Fibroblast of skin of left biceps (primary cell): ENCODE data around the gene NKX1-1.
"Not testable (repeated sequence)": the region's sequence is repeated elsewhere in the genome, so short reads cannot be mapped to it uniquely, and the experiment has no call there.

ENCODE experiments used
- DNase-seq, 2 experiments: peaks; one replicate each; pipeline ENCODE4 v3.0.0-alpha.2; 2013; ENCODE audit warnings: low read depth in 2 of 2

Gene NKX1-1

GRCh38 chr4:1404573-1405253 is 1.5 kb downstream of the NKX1-1 start:
- DNase-seq: no peak

- no peak for DNase-seq
These were observed 2.4 kb downstream of the NKX1-1 start for GRCh38 chr4:1403591-1404572.

- no peak for DNase-seq
These were observed 3.1 kb downstream of the NKX1-1 start for GRCh38 chr4:1403177-1403583.

- DNase-seq: no peak
These were observed 3.6 kb downstream of the NKX1-1 start for GRCh38 chr4:1402516-1403091.

DNA sequence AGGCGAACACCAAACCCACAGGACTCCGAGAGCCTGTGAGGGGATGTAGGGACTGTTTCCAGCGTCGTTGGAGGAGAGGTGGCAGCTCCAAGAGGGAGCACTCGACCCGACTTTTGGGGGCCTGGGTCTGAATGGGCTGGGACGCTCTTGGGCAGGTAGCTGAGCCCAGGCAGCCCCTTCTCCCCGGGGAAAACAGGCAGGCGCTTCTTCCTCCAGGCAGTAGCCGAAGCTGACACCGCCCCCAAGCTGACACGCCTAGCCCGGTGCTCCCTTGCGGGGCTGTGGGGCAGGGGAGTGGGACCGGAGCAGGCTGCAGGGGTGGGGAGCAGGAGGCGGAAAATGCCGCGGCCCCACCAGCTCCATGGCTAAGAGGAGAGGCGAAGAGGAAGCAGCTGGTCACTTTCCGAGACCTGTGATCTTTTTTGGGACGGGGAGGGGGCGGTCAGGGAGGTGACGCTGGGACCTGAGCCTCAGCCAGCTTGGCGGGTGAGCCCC is 4.2 kb downstream of the NKX1-1 start:
- no peak for DNase-seq

DNA sequence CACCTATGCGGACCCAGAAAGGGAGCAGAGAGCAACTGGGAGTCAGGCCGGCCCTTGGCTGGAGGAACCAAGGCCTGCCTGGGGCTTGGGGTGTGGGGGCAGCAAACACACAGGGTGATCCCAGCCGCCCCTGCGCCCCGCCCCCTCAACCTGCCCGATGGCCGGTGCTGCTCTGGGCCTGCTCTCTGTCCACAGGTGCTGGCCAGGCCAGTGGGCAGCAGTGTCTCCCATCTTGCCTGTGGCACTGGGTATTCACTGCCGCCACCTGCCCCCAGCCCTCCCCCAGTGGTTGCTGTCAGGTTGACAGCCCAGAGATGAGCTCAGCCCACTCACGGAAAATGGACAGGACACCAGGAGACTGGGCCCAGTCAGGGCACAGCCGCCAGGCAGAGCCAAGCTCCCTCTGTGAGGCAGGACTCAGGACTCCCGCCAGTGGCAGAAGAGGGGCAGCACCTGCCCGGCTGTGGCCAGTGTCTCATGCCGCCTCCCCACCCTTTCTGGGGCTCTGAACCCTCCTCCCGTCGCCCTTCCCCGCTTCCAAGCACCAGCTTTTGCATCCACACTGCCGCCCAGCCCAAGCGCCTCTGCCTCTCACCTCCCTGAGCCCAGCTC is 4.7 kb downstream of the NKX1-1 start:
- no peak for DNase-seq

GRCh38 chr4:1400831-1401408 is 5.3 kb downstream of the NKX1-1 start:
- DNase-seq: no peak

GRCh38 chr4:1400191-1400805 is 5.9 kb downstream of the NKX1-1 start:
- no peak for DNase-seq

DNA sequence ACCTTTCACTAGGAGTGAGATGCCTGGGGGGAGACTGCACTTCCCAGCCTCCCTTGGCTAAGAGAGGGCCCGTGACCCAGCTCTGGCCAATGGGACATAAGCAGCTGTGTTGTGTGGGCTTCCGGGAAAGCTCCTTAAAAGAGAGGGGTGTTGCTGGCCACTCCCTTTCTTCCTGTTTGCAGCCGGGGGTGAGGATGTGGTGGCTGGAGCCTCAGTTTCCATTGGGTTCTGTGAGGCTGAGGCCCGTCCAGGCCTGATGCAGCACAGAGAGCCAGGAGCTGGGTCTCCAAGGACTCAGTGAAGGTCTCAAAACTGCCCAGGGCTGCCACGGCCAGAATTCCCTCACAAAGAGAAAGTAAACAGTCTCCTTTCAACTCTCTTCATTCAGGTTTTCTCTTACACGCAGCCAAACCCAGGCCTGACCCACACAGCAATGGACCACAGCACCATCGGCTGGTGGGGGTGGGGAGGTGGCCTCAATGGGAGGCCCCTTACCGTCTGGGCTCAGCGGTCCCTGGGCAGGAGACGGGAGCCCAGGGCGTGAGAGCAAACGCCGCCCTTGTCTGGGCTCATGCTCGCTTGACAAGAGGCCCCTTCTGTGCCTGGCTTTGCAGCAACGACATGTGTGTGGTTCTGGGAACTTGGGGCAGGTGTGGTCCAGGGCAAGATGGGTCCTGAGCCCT is 6.6 kb downstream of the NKX1-1 start:
- no peak for DNase-seq

DNA sequence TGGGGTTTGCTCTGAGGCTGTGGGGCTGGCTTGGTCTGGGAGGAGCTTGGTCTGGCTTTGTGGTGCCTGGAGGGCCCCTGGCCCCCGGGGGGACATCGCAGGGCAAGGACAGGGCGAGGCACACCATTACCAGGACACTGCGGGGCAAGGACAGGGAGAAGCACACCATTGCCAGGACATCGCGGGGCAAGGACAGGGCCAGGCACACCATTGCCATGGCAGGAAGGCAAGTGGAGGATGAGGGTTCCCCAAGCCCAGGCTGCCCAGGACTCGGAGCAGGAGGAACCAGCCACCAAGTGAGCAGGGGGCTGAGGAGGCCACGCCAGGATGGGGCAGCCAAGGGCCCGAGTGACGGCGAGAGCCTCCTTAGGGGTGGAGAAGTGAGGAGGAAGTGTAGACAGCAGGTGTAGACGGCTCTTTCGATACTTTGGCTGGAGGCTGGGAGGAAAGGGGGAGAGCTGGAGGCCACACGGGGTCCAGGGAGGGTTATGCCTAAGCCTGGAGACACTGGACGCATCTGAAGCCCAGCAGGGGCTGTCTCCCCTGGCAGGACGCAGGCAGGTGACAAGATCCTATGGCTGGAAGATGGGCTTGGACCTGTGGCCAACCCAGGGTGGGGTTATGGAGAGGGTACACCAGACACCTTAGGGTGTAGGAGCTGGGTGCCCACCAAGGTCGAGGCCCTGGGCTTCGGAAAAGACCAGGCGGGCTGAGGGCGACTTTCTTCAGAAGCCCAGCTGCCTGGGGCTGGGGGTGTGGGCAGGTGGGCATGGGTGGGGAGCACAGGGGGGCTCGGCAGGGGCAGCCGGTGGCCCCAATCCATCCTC is 7.3 kb downstream of the NKX1-1 start:
- no peak for DNase-seq

DNA sequence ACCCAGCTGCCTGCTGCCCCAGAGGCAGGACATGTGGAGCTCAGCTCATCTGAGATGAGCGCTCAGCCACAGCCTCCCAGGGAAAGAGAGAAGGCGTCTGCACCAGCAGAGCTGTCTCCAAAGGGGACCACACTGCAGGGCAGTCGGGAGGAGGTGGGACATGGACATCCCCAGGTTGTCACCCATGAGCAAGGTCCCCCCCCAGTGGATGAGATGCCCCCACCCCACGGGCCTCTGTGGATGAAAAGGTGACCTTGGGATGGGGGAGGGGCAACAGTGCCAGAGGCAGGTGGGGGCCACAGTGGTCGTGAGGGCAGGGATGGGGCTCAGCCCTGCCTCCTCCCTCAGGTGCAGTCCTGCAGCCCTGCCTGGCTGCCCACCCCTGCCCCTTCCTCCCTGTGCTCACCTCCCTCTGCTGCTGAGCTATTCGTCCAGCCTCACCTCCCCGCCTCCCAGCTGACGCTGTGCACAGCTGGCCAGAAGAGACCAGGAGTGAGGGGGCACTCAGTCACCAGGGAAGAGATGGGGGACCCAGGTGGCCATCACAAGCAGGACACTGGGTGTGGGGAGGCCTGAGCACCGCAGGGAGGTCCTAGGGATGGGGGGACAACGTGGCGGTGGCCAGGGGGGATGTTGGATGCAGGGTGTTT is 9.3 kb downstream of the NKX1-1 start:
- no peak for DNase-seq

GRCh38 chr4:1395941-1396805 is 10.1 kb downstream of the NKX1-1 start:
- DNase-seq: no peak

DNA sequence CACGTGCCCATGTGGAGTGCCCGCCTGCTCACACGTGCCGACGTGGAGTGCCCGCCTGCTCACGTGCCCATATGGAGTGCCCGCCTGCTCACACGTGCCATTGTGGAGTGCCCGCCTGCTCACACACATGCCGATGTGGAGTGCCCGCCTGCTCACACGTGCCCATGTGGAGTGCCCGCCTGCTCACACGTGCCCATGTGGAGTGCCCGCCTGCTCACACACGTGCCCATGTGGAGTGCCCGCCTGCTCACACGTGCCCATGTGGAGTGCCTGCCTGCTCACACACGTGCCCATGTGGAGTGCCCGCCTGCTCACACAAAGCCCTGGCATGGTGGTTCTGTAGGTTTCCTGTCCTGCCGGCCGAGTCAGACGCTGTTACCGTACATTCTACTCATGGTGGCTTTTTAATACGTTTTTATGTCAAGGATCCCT is 10.8 kb downstream of the NKX1-1 start:
- DNase-seq: not testable (repeated sequence)

GRCh38 chr4:1394554-1395388 is 11.5 kb downstream of the NKX1-1 start:
- DNase-seq: not testable (repeated sequence)

GRCh38 chr4:1393866-1394265 is 12.4 kb downstream of the NKX1-1 start:
- DNase-seq: no peak

DNA sequence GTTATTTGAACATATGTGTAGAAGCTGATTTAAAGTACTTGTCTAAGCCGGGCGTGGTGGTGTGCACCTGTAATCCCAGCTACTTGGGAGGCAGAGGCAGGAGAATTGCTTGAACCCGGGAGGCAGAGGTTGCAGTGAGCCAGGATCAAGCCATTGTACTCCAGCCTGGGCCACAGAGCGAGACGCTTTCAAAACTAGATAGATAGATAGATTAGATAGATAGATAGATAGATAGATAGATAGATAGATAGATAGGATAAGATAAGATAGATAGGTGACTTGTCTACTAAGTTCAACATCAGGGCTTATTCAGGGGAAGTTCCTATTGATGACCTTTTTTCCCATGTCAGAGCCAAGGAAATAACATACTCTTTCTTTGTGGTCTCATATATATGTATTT is 12.9 kb downstream of the NKX1-1 start:
- DNase-seq: not testable (repeated sequence)
